Posterior vena cava (tissue), 2 donors: ENCODE data around the gene LCA5L. TPM values are rescaled to one million over a fixed set of nuclear protein-coding genes. Genes with fewer than 3 reads are reported as not detected.
"Not testable (repeated sequence)": the region's sequence is repeated elsewhere in the genome, so short reads cannot be mapped to it uniquely, and the experiment has no call there.

Experiments used
- DNase-seq: peaks from one replicate; pipeline ENCODE4 v3.0.0-alpha.2; 2020; ENCODE audit warnings: low spot score
- intact Hi-C, 2 donors: fragments of 100-400 bp; cut with DNase I; formaldehyde crosslinking; loops; one replicate each; pipeline versions ENCODE4 v1.14.1 to v1.14.2; 2022 to 2023
- total RNA-seq, 2 donors: library from RNA; stranded (reverse); fragmentation: NEBNext Ultra II Directional; extraction: Animal tissue kit (Norgen Biotek cat#: 25700); gene quantifications; one replicate each; pipeline ENCODE4 v1.2.1, GENCODE V29; 2021
- donor health status: DM: yes; HTN: yes; CAD: no.
- donor health status: DM: yes; HTN: yes; CAD: no.

LCA5L gene
- total RNA-seq, 2 donors from 2014 or later = 1.5 to 1.7 TPM

- intact Hi-C loops = loop anchor here in 1 of 2 donors (5.0 kb wide), 1 partner anchor 1301 kb away; no protein-coding TSS in a partner anchor
- no peak for DNase-seq
Measured at GRCh38 chr21:39392981-39393380, 52.6 kb downstream of the LCA5L start.

- intact Hi-C loops = loop anchor here in 1 of 2 donors (5.0 kb wide), 1 partner anchor 1298 kb away; no protein-coding TSS in a partner anchor
Measured at GRCh38 chr21:39390212-39390765, 55.3 kb downstream of the LCA5L start.

DNA sequence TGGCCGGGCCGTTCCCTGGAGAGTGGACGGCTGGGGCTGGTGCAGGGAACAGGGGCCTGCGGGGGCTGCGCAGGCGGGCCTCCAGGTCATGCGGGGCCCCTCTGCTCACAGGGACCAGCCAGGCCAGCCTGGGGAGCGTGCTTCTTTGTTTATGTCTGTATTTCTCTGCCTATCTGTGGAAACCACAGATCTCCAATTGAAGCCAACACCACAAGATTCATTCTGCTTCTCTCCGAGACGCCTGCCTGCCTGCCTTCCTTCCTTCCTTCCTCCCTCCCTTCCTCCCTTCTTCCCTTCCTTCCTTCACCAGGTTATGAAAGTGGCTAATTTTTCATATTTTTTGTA, 56.8 kb downstream of the LCA5L start:
- no peak for DNase-seq
- intact Hi-C loops = loop anchor here in 1 of 2 donors (2.0 to 10.0 kb wide), 2 partner anchors 40 to 74 kb away; partner anchors contain the start of genes BRWD1 and HMGN1

More at GRCh38 chr21:39390212-39390765, 55.3 kb downstream of the LCA5L start:
- no peak for DNase-seq

DNA sequence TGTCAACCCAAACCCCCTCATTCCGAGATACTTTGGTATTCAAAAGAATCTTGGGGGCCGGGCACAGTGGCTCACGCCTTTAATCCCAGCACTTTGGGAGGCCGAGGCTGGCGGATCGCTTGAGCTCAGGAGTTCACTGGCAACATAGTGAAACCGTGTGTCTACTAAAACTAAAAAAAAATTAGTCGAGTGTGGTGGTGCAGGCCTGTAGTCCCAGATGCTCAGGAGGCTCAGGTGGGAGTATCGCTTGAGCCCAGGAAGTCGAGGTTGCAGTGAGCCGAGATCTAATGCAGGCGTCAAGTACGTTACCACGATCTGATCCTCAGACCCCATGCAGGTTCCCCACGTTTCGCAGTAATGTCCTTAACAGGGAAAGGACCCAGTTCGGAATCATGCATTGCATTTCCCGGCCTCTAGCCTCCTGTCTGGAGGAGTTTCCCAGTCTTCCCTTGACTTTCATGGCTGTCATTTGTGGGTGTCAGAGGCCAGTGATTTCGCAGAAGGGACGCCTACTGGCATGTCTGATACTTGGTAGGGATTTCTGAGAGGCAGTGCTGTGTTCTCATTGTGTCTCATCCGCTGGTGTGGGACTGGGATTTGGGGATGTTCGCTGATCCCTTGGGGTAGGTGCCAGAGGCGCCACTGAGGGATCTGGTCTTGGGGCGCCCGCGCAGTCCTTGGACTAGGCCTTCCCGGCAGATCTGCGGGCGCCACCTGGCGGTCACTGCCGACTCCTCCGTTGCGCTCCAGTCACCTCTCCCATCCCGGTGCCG, 57.4 kb downstream of the LCA5L start:
- intact Hi-C loops = loop anchor here in 1 of 2 donors (2.0 to 10.0 kb wide), 2 partner anchors 39 to 73 kb away; partner anchors contain the start of genes BRWD1 and HMGN1
- peak; percentile 98 for DNase-seq

DNA sequence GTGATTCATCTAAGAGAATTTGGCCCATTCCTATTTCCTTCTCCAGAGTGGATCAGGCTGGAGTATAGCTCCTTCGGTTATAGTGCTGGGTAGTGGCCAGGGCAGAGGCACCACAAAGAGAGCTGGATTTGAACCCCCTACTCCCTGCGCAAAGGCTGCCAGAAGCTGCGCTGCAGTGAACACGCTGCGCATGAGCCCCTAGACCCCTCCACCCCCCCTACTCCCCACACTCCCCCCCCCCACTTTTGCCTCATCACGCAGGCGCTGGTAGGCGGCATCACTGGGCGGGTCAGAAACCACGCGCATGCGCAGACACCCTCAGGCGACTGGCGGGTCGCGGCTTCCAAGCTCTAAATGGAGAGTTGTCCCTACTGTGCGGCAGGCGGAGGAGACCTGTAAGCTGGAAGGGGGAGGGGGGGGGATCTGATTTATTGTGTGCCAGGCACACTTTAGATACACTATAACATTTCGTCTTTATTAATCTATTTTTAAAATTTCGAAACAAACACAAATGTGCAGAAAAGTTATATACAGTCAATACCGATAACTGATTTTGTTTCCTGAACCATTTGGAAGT, 58.0 kb downstream of the LCA5L start:
- intact Hi-C loops = loop anchor here in 1 of 2 donors (2.0 to 10.0 kb wide), 2 partner anchors 39 to 73 kb away; partner anchors contain the start of genes BRWD1 and HMGN1
- peak; percentile 97 for DNase-seq

DNA sequence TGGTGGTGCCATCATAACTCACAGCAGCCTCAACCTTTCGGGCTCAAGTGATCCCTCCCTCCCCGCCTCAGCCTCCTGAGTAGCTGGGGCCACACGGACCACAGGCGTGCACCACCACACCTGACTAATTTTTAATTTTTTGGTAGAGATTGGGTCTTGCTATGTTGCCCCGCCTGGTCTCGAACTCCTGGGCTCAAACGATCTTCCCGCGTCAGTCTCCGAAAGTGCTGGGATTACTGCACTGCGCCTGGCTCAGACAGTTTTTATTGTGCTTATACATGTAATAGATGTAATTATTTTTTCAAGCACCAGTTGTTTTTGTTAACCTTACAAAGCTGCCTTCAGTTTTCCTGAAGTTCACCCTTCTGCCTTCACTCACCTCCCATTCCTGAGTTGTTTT, 58.7 kb downstream of the LCA5L start:
- DNase-seq = peak; percentile 70
- intact Hi-C loops = loop anchor here in 1 of 2 donors (10.0 kb wide), 1 partner anchor 72 kb away; the partner anchor contains the start of gene BRWD1

- intact Hi-C loops = loop anchor here in 1 of 2 donors (10.0 kb wide), 1 partner anchor 71 kb away; the partner anchor contains the start of gene BRWD1
- peak; percentile 84 for DNase-seq
Measured at GRCh38 chr21:39386194-39386593, 59.4 kb downstream of the LCA5L start.

GRCh38 chr21:39385299-39386145, 60.1 kb downstream of the LCA5L start:
- intact Hi-C loops = loop anchor here in 1 of 2 donors (10.0 kb wide), 1 partner anchor 71 kb away; the partner anchor contains the start of gene BRWD1
- peak; percentile 94 for DNase-seq

GRCh38 chr21:39384674-39385298, 60.8 kb downstream of the LCA5L start:
- intact Hi-C loops = loop anchor here in 1 of 2 donors (10.0 kb wide), 1 partner anchor 70 kb away; the partner anchor contains the start of gene BRWD1
- DNase-seq = peak; percentile 6

- not testable (repeated sequence) for DNase-seq
- intact Hi-C loops = loop anchor here in 1 of 2 donors (10.0 kb wide), 1 partner anchor 67 kb away; the partner anchor contains the start of gene BRWD1
Measured at GRCh38 chr21:39382096-39382495, 63.5 kb downstream of the LCA5L start.

- no peak for DNase-seq
- intact Hi-C loops = loop anchor here in 1 of 2 donors (10.0 kb wide), 1 partner anchor 66 kb away; the partner anchor contains the start of gene BRWD1
Measured at GRCh38 chr21:39381009-39381408, 64.6 kb downstream of the LCA5L start.

DNA sequence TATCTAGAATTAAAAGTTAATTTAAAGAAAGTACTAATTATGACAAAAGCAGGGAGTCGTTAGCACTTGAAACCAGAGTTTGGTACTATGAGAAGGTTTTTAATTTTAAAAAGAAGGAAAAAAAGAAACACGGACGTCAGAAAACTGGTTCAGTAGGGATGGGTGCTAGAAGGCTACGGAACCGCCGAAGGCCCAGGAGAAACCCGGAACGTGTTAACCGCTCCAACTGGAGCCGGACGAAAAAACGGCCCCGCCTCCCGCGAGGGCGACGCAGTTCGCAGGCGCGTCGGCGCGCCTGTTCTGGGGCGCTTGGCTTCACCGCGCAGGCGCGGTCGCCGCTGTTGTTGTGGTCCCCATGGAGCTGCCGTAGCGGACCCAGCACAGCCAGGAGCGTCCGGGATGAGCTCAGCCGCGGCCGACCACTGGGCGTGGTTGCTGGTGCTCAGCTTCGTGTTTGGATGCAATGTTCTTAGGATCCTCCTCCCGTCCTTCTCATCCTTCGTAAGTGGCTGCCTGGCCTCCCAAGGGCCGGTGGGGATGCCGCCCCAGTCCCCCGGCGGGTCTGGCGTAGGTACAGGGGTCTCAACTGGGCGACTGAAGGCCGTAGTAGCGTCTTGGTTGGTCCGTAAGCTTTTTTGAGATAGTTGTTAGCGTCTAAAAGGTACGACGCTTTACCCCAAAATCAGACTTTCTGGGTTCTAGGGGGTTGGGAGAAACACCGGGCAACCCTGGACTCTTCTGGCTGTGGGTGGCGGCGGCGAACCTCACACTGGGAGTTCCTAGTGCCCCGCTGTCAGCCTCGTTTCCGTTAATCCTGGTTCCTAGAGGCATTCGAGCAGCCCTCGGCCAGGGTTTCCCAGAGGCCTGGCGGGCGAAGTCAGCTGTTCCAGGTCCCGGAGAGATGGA, 65.3 kb downstream of the LCA5L start:
- DNase-seq = peak; percentile 99
- intact Hi-C loops = loop anchor here in 1 of 2 donors (10.0 kb wide), 1 partner anchor 65 kb away; the partner anchor contains the start of gene BRWD1

DNA sequence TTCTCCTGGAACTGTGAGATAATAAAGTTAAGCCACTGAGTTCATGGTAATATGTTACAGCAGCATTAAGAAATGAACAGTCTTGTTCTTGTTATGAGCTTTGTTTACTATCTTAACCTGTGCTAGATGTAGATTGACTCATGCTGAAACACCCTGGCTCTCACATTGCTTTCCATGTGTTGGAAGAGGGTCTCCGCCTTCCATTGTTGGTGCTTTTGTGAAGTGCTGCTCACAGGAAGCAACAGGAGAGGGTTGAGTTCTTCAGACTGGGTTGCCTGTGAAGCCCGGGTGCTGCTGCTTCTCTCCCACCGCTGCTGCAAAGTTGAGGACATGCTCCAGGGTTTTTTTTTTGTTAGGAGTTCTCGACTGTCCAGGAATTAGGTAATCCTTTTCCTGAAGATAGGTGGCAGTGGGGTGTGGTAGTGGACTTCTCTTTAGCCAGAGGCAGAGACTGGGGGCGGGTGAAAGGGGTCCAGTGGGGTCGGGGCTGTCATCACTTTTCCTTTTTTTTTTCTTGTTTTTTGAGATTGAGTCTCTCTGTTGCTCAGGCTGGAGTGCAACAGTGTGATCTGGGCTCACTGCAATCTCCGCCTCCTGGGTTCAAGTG, 68.0 kb downstream of the LCA5L start:
- intact Hi-C loops = no loop called here
- DNase-seq = no peak

GRCh38 chr21:39375446-39375845, 70.1 kb downstream of the LCA5L start:
- intact Hi-C loops = no loop called here
- DNase-seq = no peak

DNA sequence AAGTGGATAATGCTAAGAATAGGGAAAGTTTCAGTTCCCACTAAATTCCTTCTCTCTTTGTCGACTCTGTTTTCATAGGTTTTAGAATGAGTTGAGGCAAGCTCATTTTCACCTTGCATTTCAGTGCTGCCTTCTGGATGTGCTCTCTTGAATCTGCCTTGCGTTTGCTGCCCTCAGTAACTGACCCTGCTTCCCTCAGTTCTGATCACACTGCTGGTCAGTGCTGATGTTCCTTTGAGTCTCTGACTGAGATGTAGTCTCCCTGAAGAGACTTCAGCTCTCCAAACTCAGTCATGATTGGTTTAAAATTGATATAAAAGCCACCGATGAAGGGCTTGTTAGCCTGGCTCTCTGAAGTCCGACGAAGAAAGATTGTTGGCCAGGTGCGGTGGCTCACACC, 71.5 kb downstream of the LCA5L start:
- DNase-seq = no peak
- intact Hi-C loops = no loop called here

- intact Hi-C loops = no loop called here
- DNase-seq = no peak
Measured at GRCh38 chr21:39373634-39374033, 71.9 kb downstream of the LCA5L start.

GRCh38 chr21:39369896-39370288, 75.7 kb downstream of the LCA5L start:
- intact Hi-C loops, DNase-seq: not testable (repeated sequence)
